GM19328 (cell line): ENCODE data around the gene FAM3D.

Source experiments
- ATAC-seq: cut with Tn5 transposase; IDR thresholded peaks from one replicate; pipeline ENCODE4 v1.9.1; 2021; ENCODE audit warnings: mild to moderate bottlenecking, moderate library complexity; ENCODE audit not compliant: unreplicated experiment

Gene FAM3D

GRCh38 chr3:58603606-58604005 lies 63.0 kb downstream of the FAM3D start:
- ATAC-seq: no peak

- ATAC-seq: no peak
Measured at GRCh38 chr3:58597770-58598310, 68.7 kb downstream of the FAM3D start.

GRCh38 chr3:58596834-58597518 lies 69.6 kb downstream of the FAM3D start:
- no peak for ATAC-seq

- ATAC-seq: no peak
Measured at GRCh38 chr3:58594117-58594516, 72.5 kb downstream of the FAM3D start.

- no peak for ATAC-seq
Measured at GRCh38 chr3:58591517-58592510, 74.8 kb downstream of the FAM3D start.

GRCh38 chr3:58588030-58588614 lies 78.5 kb downstream of the FAM3D start:
- ATAC-seq: no peak

GRCh38 chr3:58586776-58587192 lies 79.8 kb downstream of the FAM3D start:
- no peak for ATAC-seq

GRCh38 chr3:58585994-58586393 lies 80.6 kb downstream of the FAM3D start:
- no peak for ATAC-seq

- peak; percentile 80 for ATAC-seq
Measured at GRCh38 chr3:58585005-58585786, 81.4 kb downstream of the FAM3D start.

GRCh38 chr3:58584690-58585004 lies 81.9 kb downstream of the FAM3D start:
- no peak for ATAC-seq
